HL-60/S4 treated with retinoic acid at 250 ng/mL for 4 days and 3 days (cell line): ENCODE results near the gene CEACAM3.
"Not testable (repeated sequence)": the region's sequence is repeated elsewhere in the genome, so short reads cannot be mapped to it uniquely, and the experiment has no call there.

Source experiments
- in situ Hi-C: fragments of 300-500 bp; cut with MboI; formaldehyde crosslinking; loops from 2 replicates; pipeline ENCODE4 v1.7.0; 2022; ENCODE audit warnings: low sequenced_read_pairs

Gene CEACAM3

GRCh38 chr19:41796362-41796761, at the start of gene CEACAM3:
Gene CEACAM3, plus strand, starts transcription at chr19:41796587. Its CDS starts 91 bp downstream, at chr19:41796678.
- in situ Hi-C loops, result no loop called here

GRCh38 chr19:41746593-41747227, 49.7 kb upstream of the CEACAM3 start:
- in situ Hi-C loops, result no loop called here

- in situ Hi-C loops, result no loop called here
These were observed 48.4 kb upstream of the CEACAM3 start for GRCh38 chr19:41748012-41748411.

- in situ Hi-C loops, result not testable (repeated sequence)
These were observed 45.9 kb upstream of the CEACAM3 start for GRCh38 chr19:41750248-41751134.

GRCh38 chr19:41753159-41753558, 43.2 kb upstream of the CEACAM3 start:
- in situ Hi-C loops, result no loop called here

GRCh38 chr19:41753936-41754529, 42.4 kb upstream of the CEACAM3 start:
- in situ Hi-C loops, result no loop called here

- in situ Hi-C loops, result no loop called here
These were observed 41.0 kb upstream of the CEACAM3 start, which contains the start of gene CEACAM6 for GRCh38 chr19:41755328-41755913. Gene CEACAM6, plus strand, starts transcription at chr19:41755530. Its CDS starts 109 bp downstream, at chr19:41755639.

- in situ Hi-C loops, result no loop called here
These were observed 37.5 kb upstream of the CEACAM3 start for GRCh38 chr19:41758846-41759245.

GRCh38 chr19:41767115-41767514, 29.3 kb upstream of the CEACAM3 start:
- in situ Hi-C loops, result no loop called here

GRCh38 chr19:41768105-41768504, 28.3 kb upstream of the CEACAM3 start:
- in situ Hi-C loops, result not testable (repeated sequence)

- in situ Hi-C loops, result no loop called here
These were observed 26.8 kb upstream of the CEACAM3 start for GRCh38 chr19:41769608-41770007.

GRCh38 chr19:41771410-41771809, 25.0 kb upstream of the CEACAM3 start:
- in situ Hi-C loops, result no loop called here

- in situ Hi-C loops, result no loop called here
These were observed 21.8 kb upstream of the CEACAM3 start for GRCh38 chr19:41774515-41774980.

GRCh38 chr19:41776700-41777099, 19.7 kb upstream of the CEACAM3 start:
- in situ Hi-C loops, result no loop called here

GRCh38 chr19:41783612-41784011, 12.8 kb upstream of the CEACAM3 start:
- in situ Hi-C loops, result no loop called here

- in situ Hi-C loops, result no loop called here
These were observed 12.1 kb upstream of the CEACAM3 start for GRCh38 chr19:41784312-41784711.

- in situ Hi-C loops, result no loop called here
These were observed 11.6 kb upstream of the CEACAM3 start for GRCh38 chr19:41784743-41785142.

- in situ Hi-C loops, result no loop called here
These were observed 10.7 kb upstream of the CEACAM3 start for GRCh38 chr19:41785653-41786052.

- in situ Hi-C loops, result no loop called here
These were observed 9.3 kb upstream of the CEACAM3 start for GRCh38 chr19:41787055-41787454.

GRCh38 chr19:41788518-41788917, 7.9 kb upstream of the CEACAM3 start:
- in situ Hi-C loops, result not testable (repeated sequence)

GRCh38 chr19:41789053-41789452, 7.3 kb upstream of the CEACAM3 start:
- in situ Hi-C loops, result not testable (repeated sequence)
